Loucy (cell line): ENCODE measurements around the gene IQCC.

ENCODE experiments used
- H2AFZ ChIP-seq: fragments of 200-600 bp; sonication (generic); 2 replicates; pipeline ENCODE4 v1.6.0; 2016; ENCODE audit warnings: antibody characterized with exemption, mild to moderate bottlenecking, low read length, moderate library complexity
- H3F3A ChIP-seq: fragments of 200-600 bp; 2 replicates; pipeline ENCODE4 v1.6.0; 2016; ENCODE audit warnings: antibody characterized with exemption, low read depth, mild to moderate bottlenecking
- H3K27me3 ChIP-seq: fragments of 200-600 bp; sonication (generic); 2 replicates; pipeline ENCODE4 v1.6.1; 2014; ENCODE audit warnings: low read length, mild to moderate bottlenecking; ENCODE audit not compliant: insufficient read depth, poor library complexity, severe bottlenecking
- H3K36me3 ChIP-seq: fragments of 200-600 bp; sonication (generic); 2 replicates; pipeline ENCODE4 v1.6.1; 2016; ENCODE audit warnings: low read length; ENCODE audit not compliant: insufficient read depth
- H3K4me1 ChIP-seq: fragments of 200-600 bp; sonication (generic); 2 replicates; pipeline ENCODE4 v1.5.1; 2014; ENCODE audit warnings: low read length, mild to moderate bottlenecking; ENCODE audit not compliant: insufficient read depth, poor library complexity, severe bottlenecking
- H3K4me2 ChIP-seq: fragments of 200-600 bp; sonication (generic); 2 replicates; pipeline ENCODE4 v1.6.0; 2014; ENCODE audit warnings: antibody characterized with exemption, low read length, low read depth, mild to moderate bottlenecking; ENCODE audit not compliant: poor library complexity, severe bottlenecking
- H3K4me3 ChIP-seq: fragments of 200-600 bp; sonication (generic); 2 replicates; pipeline ENCODE4 v1.5.1; 2014; ENCODE audit warnings: low read length, mild to moderate bottlenecking, mixed read lengths; ENCODE audit not compliant: poor library complexity, severe bottlenecking
- H3K79me2 ChIP-seq: fragments of 200-600 bp; sonication (generic); 2 replicates; pipeline ENCODE4 v1.6.1; 2014; ENCODE audit warnings: low read length; ENCODE audit not compliant: insufficient read depth
- H3K9ac ChIP-seq: fragments of 200-600 bp; sonication (generic); 2 replicates; pipeline ENCODE4 v1.6.0; 2014; ENCODE audit warnings: mild to moderate bottlenecking, low read depth, low read length, moderate library complexity; ENCODE audit not compliant: poor library complexity, severe bottlenecking
- H3K9me2 ChIP-seq: fragments of 200-600 bp; sonication (generic); replicated peaks from 2 replicates; pipeline ENCODE4 v1.6.1; 2016; ENCODE audit warnings: low read depth, low read length, mixed read lengths
- H3K9me3 ChIP-seq: fragments of 200-600 bp; sonication (generic); 2 replicates; pipeline ENCODE4 v1.6.1; 2014; ENCODE audit warnings: mild to moderate bottlenecking, antibody characterized with exemption, low read length, low read depth; ENCODE audit not compliant: insufficient read depth
- H4K20me1 ChIP-seq: fragments of 200-600 bp; sonication (generic); 2 replicates; pipeline ENCODE4 v1.6.0; 2014; ENCODE audit warnings: antibody characterized with exemption, low read length, mild to moderate bottlenecking; ENCODE audit not compliant: insufficient read depth, poor library complexity, severe bottlenecking
- CTCF ChIP-seq: fragments of 200-600 bp; sonication (generic); conservative IDR thresholded peaks from 2 replicates; pipeline ENCODE4 v1.5.1; 2014; ENCODE audit warnings: mild to moderate bottlenecking, antibody characterized with exemption, low read length
- EZH2phosphoT487 ChIP-seq: fragments of 200-600 bp; IDR thresholded peaks from 2 replicates; pipeline ENCODE4 v1.6.1; 2018; ENCODE audit warnings: antibody characterized with exemption, mild to moderate bottlenecking, moderate library complexity, borderline replicate concordance

The IQCC gene

GRCh38 chr1:32215629-32216480 is 10.4 kb downstream of the IQCC start:
- no peak overlapping the region for H2AFZ ChIP-seq
- H4K20me1 ChIP-seq = no peaks in the 10 kb centered on the region
- H3F3A ChIP-seq = no peaks in the 10 kb centered on the region
- H3K36me3 ChIP-seq = no peaks in the 10 kb centered on the region
- no peak overlapping the region for H3K4me3 ChIP-seq
- peak; percentile 95 for TF ChIP-seq CTCF
- no peak for TF ChIP-seq EZH2phosphoT487
- H3K27me3 ChIP-seq = no peaks in the 10 kb centered on the region
- peaks cover under 1% of the 10 kb centered on the region for H3K4me1 ChIP-seq
- H3K9me3 ChIP-seq = no peaks in the 10 kb centered on the region
- no peak overlapping the region for H3K4me2 ChIP-seq
- H3K9ac ChIP-seq = no peak overlapping the region
- no peaks in the 10 kb centered on the region for H3K79me2 ChIP-seq
- no peaks in the 10 kb centered on the region for H3K9me2 ChIP-seq

GRCh38 chr1:32216566-32216965 is 11.1 kb downstream of the IQCC start:
- Histone ChIP-seq H3K36me3 (no peaks in the 10 kb centered on the region), H4K20me1 (no peaks in the 10 kb centered on the region), H3K9ac (no peak overlapping the region), H3K4me3 (no peak overlapping the region), H3K4me1 (peaks cover 7% of the 10 kb centered on the region), H3K27me3 (no peaks in the 10 kb centered on the region), H3K9me3 (no peaks in the 10 kb centered on the region), H3F3A (no peaks in the 10 kb centered on the region), H3K79me2 (no peaks in the 10 kb centered on the region), H3K9me2 (no peaks in the 10 kb centered on the region), H3K4me2 (no peak overlapping the region), H2AFZ (no peak overlapping the region)
- no peak for TF ChIP-seq EZH2phosphoT487
- TF ChIP-seq CTCF = no peak

GRCh38 chr1:32219022-32219421 is 13.6 kb downstream of the IQCC start:
- H3K79me2 ChIP-seq = peaks cover 18% of the 10 kb centered on the region
- no peaks in the 10 kb centered on the region for H3F3A ChIP-seq
- H3K4me3 ChIP-seq = no peak overlapping the region
- H3K4me1 ChIP-seq = peaks cover 24% of the 10 kb centered on the region
- no peaks in the 10 kb centered on the region for H3K27me3 ChIP-seq
- H3K4me2 ChIP-seq = no peak overlapping the region
- H3K9me2 ChIP-seq = no peaks in the 10 kb centered on the region
- H4K20me1 ChIP-seq = no peaks in the 10 kb centered on the region
- no peaks in the 10 kb centered on the region for H3K9me3 ChIP-seq
- no peak overlapping the region for H2AFZ ChIP-seq
- H3K9ac ChIP-seq = no peak overlapping the region
- no peak for TF ChIP-seq CTCF
- TF ChIP-seq EZH2phosphoT487 = no peak
- H3K36me3 ChIP-seq = no peaks in the 10 kb centered on the region
